GM13977 (cell line): Measurements from ENCODE around the gene PROSER2.

ENCODE experiments used
- DNase-seq: peaks from one replicate; pipeline ENCODE4 v3.0.0; 2012; ENCODE audit warnings: low spot score
- in situ Hi-C: fragments of 300-500 bp; cut with MboI; formaldehyde crosslinking; loops from one replicate; pipeline ENCODE4 v1.12.0; 2022; ENCODE audit warnings: low sequenced_read_pairs, low pct_unique_long_range_greater_than_20kb, mixed read lengths, inconsistent platforms; ENCODE audit not compliant: unreplicated experiment
- TF ChIP-seq, protein P1 (sequence below): IDR thresholded peaks from 2 replicates; pipeline ENCODE4 v1.5.1; 2012; ENCODE audit warnings: mild to moderate bottlenecking, control low read depth; ENCODE audit not compliant: insufficient read depth; ENCODE audit errors: extremely low read depth, missing control alignments

The PROSER2 gene

DNA sequence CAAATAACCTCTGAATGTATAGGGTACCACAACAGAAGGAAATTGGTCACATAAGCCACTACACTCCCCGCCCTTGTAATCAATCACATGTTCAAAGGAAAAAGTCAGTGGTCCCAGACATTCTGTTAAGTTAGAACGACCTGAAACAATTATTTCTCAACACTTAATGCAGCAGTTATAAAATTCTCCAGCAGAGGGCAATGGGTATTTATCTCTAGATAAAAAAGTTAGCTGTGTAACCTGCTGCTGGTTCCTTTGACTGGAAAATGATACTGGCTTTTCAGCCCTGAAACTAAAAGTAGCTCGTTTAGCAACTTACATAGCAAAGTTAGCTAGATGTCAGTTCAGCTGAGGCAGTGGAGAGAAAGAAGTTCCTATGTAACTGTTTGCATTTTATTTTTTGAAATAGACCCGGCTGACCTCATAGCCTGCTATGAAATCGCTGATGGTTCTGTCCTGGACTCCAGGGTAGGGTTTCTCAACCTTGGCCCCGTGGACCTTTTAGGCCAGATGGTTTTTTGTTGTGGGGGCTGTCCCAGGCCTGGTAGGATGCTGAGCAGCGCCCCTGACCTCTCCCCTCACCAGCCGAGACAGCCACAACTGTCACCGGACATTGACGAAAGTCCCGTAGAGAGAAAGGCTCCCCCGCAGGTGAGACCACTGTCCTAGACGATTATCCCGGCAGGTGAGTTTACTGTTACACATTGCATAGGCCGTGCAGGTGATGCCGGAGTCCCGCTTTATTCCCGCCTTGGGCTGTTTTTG lies 40.2 kb upstream of the PROSER2 start:
- in situ Hi-C loops = no loop called here
- TF ChIP-seq, protein P1, sequence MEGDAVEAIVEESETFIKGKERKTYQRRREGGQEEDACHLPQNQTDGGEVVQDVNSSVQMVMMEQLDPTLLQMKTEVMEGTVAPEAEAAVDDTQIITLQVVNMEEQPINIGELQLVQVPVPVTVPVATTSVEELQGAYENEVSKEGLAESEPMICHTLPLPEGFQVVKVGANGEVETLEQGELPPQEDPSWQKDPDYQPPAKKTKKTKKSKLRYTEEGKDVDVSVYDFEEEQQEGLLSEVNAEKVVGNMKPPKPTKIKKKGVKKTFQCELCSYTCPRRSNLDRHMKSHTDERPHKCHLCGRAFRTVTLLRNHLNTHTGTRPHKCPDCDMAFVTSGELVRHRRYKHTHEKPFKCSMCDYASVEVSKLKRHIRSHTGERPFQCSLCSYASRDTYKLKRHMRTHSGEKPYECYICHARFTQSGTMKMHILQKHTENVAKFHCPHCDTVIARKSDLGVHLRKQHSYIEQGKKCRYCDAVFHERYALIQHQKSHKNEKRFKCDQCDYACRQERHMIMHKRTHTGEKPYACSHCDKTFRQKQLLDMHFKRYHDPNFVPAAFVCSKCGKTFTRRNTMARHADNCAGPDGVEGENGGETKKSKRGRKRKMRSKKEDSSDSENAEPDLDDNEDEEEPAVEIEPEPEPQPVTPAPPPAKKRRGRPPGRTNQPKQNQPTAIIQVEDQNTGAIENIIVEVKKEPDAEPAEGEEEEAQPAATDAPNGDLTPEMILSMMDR = peak; percentile 55
- peak; percentile 80 for DNase-seq

DNA sequence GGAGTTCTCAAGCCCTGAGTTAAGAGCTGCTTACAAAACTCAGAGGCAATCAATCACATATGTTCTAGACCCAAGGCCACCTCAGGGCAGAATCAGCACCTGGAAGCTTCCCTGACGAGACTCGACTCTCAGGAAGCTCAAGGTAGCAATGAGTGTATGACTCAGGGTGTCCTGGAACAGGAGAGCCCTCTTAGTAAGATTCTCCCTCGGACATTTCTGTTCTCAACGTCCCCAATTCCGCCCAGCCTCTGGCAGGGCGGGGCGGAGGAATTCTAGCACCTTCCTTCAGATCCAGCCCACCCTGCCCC lies 39.6 kb upstream of the PROSER2 start:
- in situ Hi-C loops = no loop called here
- no peak for DNase-seq
- TF ChIP-seq, protein P1 = no peak

GRCh38 chr10:11787374-11787773 lies 35.8 kb upstream of the PROSER2 start:
- TF ChIP-seq, protein P1 = no peak
- DNase-seq = no peak
- in situ Hi-C loops = no loop called here

DNA sequence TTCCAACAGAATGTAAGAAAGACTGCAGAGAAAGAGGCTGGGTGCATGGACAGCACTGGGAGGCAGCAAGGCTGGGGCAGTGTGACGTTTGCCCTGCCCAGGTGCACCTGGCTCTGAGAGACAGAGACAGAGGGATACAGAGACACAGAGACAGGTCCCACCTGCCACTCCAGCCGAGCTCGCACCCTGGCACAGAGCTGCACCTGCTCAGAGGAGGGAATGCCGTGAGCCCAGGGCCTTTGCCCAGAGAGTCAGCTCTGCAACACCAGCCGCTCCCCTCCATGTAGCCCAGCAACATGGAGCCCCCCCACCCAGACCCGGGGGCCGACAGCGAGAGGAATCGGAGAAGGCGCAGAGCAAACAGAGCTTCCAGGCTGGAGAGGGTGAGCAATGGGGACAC lies 35.3 kb upstream of the PROSER2 start:
- TF ChIP-seq, protein P1 = no peak
- no peak for DNase-seq
- in situ Hi-C loops = no loop called here

DNA sequence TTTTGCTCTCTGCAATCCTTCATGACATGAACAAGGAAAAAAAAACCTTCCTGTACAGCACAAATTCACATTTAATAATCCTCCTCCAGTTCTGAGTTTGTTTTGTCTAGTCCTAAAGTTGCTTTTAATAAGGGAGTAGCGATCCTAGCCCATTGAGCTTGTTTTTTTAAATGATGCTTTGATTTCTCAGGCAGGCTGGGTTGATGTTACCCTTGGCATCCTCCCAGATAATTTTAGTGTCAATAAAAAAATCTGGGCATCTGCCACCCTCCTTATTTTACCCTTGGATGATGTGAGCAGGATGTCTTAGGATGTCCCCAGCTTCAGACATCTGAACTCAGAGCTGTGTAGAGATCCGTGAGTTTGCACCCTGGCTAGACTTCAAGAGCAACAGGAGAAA lies 33.9 kb upstream of the PROSER2 start:
- TF ChIP-seq, protein P1 = no peak
- DNase-seq = no peak
- in situ Hi-C loops = no loop called here

DNA sequence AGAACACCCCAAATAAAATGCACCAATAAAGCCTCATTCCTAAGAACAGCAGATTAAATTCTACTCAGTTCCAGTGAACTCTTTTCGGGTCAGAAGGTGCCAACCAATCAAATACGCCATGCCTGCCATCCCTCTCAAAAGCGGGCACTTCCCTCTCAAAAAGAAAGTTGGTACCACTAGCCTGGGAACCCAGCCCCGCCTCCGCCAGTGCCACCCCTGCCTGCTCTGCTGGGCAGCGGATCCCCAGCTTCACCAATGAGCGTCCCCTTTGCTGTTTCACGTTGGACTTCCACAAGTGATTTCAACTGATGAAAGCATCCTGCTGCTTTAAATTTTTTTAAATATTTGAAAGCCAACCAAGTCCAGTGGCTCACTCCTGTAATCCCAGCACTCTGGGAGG lies 33.2 kb upstream of the PROSER2 start:
- TF ChIP-seq, protein P1 = no peak
- DNase-seq = no peak
- in situ Hi-C loops = no loop called here
